Ramos (cell line): ENCODE data around the gene THSD7B.

Experiments used
- in situ Hi-C: fragments of 300-500 bp; cut with MboI; formaldehyde crosslinking; loops from one replicate; pipeline ENCODE4 v1.14.3; 2022; ENCODE audit warnings: low sequenced_read_pairs; ENCODE audit not compliant: unreplicated experiment

THSD7B gene

DNA sequence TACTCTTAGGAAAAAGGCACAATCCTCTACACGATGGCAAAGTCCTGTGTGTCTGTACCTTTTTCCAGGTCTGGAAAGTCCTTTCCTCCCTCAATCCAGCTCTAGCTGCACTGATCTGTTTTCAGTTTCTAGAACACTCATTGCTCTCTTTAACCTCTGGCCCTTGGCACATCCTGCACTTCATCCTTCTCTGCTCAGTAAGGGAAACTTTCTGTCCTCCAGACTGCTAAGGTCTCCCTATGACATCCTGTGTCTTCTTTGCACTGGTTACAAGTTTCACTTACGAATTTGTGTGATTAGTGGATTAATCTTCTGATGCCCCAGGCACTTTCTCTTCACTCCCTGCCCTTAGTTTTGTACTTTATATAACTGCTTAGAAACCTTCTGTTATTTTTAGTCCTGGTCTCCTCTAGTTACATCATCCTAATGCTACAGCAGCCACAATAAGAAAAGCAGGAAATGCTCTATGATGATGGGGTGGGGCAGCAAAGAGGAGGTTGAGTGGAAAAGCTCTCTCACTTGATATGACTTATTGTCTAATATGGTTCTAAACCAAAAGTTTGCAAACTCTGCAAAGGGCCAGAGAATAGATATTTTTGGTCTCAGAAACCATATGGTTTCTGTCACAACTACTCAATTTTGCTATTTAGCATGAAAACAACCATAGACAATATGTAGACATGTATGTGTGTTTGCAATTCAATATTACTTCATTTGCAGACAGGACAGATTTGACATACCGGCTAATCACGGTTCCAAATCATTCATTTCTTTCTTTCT lies 568.2 kb downstream of the THSD7B start:
- in situ Hi-C loops, result no loop called here

DNA sequence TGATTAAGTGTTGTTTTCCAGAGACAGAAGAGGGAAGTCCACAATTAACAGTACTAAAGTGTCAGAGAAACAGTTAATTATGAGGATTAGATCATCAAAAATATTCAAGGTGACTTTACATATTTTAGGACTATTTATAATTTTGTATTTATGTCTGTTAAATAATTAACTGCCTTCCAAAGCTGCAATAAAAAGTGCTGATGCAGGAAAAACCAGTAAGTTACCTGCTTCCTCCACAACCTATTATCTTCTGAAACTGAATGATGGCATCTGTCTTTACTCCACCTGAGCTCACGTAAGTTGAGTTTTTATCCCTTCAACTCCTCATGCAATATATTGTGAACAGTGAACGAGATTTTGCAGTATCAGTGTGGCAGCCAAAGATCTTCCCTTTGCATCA lies 570.7 kb downstream of the THSD7B start:
- in situ Hi-C loops, result no loop called here

DNA sequence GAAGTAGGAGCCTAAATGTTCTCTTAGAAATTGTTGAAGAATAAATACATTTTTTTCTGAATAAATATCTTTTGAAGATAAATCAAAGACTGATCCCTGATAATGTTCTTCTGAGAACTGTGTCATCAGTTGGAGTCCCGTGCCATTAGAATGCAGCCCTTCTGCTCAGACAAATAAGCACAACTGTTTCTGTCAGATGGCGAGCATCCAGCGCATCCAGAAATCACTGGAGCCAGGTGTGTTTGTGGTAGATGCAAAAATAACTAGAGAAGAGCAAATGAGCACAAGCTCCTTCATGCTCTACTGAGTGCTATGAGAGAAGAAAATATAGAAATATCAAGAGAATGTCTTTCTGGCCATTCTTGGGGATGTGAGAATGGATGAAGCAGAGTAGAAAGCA lies 573.7 kb downstream of the THSD7B start:
- in situ Hi-C loops, result no loop called here

DNA sequence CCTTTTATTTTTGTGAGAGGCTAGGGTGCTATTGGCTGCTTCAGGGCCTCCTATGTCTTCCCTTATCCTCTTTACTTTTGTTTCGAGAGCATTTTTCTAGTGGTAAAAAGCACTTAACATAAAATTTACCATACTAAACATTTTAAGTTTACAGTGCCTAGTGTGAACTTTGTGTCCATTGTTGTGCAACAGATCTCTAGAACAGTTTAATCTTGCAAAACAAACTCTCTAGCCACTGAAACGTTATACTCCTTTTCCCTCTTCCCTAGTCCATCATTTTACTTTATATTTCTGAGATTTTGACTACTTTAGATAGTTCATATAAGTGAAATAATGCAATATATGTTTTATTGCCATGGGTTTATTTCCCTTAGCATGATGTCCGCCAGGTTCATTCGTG lies 580.6 kb downstream of the THSD7B start:
- in situ Hi-C loops, result no loop called here

DNA sequence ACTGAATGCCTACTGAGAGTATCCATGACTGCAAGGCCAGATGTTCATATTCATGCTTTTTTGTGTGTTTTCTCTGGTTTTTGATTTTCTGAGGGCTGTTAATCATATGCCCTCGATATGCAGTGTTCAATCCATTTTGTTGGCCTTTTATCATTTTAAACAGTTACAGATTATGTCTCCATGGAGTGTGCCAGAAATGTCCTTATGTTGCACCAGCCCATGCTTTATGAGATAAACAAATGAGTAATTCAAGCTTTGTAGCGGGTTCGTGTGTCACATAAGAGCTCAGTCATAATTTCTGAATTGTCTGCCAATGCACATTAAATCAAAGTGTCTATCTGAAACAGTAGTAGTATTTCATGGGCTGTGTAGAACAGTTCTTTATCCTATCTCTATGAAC lies 583.0 kb downstream of the THSD7B start:
- in situ Hi-C loops, result no loop called here

DNA sequence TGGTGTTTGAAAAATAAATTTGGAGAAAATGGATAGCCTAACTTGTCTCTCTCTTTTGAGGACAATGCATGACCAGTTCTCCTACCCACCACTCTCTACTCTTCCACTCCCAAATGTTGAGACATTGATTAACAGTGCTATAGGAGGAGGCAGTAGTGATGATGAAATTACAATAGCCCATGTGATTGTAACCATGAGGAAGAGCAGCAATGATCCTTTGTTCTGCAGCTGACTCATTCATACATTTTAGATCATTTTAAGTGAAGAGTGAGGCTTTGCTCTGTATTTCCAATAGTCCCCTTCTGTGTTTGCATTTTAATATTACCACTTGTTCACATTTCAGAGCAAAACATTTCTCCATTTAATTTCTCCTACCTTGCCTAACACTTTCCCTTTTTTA lies 592.3 kb downstream of the THSD7B start:
- in situ Hi-C loops, result no loop called here

DNA sequence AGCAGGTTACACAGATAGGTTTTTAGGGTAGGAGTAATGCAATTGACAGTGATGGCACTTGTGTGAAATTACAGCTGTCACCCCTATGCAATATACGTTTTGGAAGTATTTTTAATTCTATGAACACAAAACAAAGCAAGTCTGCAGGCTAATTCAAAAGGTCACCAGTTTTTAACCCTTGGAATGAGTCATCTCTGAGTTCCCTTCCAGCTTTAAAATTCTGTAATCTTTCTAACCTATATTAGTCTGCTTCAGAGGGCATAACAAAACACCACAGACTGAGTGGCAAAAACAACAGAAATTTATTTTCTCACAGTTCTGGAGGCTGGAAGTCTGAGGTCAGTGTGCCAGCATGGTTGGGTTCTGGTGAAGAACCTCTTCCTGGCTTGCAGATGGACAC lies 602.0 kb downstream of the THSD7B start:
- in situ Hi-C loops, result no loop called here

DNA sequence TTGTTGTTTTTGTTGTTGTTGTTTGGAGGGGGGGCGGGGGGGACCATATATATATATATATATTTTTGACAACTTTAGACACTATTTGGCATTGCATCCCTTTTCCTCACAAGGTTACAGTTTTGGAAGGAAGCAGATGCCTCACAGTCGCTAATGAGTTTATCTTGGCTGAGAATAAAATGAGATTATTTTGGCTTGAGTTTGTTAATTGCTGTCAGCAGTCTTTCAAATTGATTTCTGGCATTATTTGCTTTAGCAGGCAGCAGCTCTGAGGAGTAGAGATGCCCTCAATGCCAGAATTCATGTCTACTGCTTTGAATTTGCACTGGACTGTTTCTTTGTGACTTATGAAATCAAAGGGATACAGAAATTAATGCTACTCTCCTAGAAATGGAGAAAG lies 603.8 kb downstream of the THSD7B start:
- in situ Hi-C loops, result no loop called here

DNA sequence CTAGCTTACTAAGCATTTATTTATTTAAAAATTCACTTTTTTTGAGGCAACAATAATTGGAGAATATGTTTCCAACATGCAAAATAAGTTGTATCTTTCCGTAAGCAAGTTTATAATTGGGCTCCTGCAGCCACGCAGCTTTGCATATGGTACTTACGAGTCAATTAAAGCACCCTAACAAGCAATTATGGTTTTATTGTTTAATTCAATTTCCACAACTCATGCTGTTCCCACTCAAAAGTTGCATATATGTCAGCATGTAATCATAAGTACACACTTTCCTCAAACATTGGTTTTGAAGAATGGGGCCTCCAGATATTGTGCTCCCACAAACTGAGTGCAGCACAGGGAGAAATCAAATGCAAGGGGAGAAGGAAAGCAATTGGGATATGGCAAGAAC lies 613.8 kb downstream of the THSD7B start:
- in situ Hi-C loops, result no loop called here

DNA sequence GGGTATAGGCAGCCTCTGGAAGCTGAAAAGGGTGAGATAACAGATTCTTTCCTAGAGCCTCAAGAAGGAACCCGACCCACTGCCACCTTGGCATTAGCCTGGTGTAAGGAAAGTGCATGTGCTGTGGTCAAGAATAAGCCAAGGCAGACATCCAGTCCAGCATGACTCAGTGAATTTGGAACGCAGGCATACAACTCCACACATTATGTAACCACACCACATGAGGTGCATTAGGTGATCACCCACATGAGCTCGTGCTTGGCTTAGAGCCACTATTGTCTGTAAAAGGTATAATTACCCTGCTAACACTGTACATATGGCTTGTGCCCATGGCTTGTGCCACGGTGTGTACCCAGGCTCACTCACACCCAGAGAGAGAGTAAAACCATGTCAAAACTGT lies 615.3 kb downstream of the THSD7B start:
- in situ Hi-C loops, result no loop called here

DNA sequence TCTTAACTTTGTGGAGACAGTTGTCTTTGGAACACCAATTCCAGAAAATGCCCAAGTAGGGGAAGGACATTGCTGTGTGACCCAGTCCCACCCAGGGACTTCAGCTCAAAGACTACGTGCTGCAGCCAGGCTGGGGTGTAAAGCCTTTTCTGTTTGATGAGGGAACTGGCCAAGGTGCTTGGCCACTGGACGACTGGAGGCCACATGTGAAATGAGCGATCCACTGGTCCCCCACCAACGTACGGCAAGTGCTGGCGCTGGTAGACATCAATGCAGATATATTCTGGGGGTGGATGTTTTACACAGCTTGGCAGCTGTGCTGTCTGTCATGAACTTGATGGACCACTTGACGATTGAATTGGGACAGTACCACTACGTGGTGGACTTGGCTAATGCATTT lies 616.4 kb downstream of the THSD7B start:
- in situ Hi-C loops, result no loop called here

DNA sequence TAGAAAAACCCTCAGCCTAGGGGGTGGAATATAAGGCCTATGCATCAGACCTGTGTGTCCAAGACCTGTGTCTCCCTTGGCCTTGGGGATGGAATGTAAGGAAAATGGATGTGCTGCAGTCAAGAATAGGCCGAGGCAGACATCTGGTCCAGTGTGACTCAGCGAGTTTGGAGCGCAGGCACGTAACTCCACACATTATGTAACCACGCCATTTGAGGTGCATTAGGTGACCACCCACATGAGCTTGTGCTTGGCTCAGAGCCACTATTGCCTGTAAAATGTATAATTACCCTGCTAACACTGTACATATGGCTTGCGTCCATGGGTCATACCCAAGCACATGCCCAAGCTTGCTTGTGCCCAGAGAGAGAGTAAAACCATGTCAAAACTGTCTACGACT lies 618.0 kb downstream of the THSD7B start:
- in situ Hi-C loops, result no loop called here

DNA sequence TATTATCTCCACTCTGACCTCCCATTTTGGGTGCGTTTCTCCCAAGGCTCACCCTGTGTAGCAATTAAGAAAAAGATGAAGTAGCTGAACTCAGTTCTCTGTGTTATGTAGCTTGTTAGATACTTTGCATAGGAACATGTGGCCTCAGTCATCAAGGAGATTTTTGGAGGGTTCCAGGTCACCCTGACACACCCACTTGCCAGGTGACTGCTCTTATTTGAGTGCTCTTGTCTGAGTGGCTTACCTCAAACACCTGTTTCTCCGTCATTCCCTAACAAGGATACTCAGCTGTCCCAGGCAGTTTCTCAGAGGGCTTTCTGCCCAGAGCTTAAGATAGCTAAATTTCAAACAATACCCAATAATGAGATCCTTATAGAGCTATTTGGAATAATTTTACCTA lies 621.7 kb downstream of the THSD7B start:
- in situ Hi-C loops, result no loop called here

DNA sequence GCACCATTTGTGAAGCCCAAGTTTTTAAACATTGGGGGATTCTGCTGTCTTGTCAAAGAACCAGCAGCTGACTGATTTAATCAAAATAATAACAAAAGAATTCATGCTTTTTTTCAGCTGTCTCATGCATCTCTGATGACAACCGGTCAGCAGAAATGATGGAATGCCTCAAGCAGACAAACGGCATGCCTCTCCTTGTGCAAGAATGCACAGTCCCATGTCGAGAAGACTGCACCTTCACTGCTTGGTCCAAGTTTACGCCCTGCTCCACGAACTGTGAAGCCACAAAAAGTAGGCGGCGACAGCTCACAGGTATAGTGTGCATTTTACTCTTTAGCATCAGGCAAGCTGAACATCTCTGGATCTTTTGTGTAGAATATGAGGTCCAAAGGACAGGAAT lies 640.2 kb downstream of the THSD7B start:
- in situ Hi-C loops, result no loop called here

DNA sequence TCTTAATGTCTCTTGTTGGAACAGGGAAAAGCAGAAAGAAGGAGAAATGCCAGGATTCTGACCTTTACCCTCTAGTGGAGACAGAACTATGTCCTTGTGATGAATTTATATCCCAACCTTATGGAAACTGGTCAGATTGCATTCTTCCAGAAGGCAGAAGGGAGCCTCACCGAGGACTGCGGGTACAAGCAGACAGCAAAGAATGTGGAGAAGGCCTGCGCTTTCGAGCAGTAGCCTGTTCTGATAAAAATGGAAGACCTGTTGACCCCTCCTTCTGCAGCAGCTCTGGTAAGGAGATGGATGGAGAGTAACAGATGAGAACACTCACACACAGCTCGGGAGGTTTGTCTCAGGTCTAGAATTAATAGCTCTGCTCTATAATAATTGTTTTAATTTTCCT lies 646.2 kb downstream of the THSD7B start:
- in situ Hi-C loops, result no loop called here

DNA sequence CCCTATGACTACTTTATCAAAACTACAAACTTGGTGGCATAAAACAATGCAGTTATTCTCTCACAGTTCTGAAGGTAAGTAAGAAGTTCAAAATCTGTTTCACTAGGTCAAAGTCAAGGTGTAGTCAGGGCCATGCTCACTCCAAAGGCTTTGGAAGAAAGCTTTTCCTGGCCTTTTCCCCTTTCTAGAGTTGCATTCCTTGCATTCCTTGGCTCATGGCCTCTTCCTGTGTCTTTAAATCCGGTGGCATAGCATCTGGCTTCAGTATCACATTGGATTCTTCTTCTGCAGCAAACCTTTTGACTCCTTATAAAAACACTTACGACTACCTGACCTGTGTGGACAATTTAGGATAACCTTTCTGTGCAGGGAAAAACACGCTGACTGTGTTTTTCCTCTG lies 655.4 kb downstream of the THSD7B start:
- in situ Hi-C loops, result no loop called here

DNA sequence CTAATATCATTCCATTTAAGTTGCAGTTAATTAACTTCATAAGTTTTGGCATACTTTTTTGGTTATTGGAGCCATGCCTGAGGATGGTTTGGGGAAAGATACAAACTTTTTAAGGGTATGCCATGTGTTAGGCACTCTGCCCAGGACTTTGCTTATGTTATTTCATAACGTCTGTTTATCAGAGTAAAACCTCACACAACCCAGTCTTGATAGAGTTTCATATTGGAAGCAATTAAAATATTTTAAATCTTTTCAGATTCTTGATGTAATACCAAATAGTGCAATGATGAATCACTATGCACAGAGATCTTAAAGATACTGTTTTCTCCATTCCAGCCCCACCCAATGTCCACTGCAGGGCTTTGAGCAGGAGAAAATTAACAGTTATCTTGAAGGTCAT lies 669.8 kb downstream of the THSD7B start:
- in situ Hi-C loops, result no loop called here

DNA sequence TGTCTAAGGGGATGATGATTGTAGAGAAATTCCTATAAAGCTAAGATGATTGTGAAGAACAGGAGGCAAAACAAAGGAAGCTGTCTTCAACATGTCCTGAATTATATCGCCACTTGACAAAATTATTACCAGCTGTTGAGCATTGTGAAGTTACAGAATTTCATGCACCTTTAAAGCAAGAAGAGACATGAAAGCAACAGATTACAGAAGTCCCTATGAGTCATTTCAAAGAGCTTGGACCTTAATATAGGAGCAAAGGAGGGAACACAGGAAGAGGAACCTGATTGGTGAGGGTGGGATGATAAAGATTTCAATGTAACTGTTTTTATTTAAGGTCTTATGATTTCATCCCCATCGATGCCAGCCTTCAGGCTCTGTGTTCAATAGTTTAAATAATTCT lies 672.0 kb downstream of the THSD7B start:
- in situ Hi-C loops, result no loop called here

DNA sequence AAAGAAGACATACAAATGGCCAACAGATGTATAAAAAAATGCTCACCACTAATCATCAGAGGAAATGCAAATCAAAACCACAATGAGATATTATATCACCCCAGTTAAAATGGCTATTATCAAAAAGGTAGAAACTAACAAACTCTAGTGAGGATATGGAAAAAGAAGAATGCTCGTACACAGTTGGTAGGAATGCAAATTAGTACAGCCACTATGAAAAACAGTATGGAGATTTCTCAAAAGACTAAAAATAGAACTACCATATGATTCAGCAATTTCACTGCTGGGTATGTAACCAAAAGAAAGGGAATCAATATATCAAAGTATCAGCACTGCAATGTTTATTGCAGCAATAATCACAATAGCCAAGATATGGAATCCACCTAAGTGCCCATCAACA lies 679.6 kb downstream of the THSD7B start:
- in situ Hi-C loops, result no loop called here

DNA sequence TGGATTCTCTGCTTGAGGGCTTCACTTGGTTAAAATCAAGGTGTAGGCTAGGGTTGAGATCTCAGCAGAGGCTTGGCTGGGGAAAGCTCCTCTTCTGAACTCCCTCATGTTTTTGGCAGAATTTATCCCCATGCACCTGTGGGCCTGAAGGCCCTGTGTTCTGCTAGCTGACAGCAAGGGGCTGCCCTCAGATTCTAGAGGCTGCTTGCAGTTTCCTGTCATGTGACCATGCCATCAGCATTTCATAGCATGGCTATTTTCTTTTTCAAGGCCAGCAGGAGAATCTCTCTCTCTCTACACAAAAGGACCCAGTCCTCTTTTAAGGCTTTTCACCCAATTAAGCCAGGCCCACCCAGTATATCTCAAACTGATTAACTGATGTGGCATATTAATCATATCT lies 684.1 kb downstream of the THSD7B start:
- in situ Hi-C loops, result no loop called here

DNA sequence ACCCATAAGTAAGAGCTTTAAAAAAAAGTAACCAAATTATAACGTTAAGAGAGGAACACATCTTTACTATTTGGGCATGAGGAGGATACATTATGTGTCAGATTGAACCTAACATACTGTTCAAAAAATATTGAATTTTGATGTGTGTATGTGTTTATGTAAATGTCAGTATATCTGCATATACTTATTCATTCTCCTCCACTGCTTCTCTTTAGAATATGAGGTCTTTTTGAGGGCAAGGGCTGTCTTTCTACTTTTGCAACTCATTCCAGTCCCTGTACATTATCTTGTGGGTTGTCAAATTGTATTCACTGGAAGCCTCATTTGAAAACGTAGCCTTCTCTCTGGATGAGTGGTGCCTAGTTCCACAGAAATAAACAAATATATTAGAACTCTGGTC lies 689.5 kb downstream of the THSD7B start:
- in situ Hi-C loops, result no loop called here

DNA sequence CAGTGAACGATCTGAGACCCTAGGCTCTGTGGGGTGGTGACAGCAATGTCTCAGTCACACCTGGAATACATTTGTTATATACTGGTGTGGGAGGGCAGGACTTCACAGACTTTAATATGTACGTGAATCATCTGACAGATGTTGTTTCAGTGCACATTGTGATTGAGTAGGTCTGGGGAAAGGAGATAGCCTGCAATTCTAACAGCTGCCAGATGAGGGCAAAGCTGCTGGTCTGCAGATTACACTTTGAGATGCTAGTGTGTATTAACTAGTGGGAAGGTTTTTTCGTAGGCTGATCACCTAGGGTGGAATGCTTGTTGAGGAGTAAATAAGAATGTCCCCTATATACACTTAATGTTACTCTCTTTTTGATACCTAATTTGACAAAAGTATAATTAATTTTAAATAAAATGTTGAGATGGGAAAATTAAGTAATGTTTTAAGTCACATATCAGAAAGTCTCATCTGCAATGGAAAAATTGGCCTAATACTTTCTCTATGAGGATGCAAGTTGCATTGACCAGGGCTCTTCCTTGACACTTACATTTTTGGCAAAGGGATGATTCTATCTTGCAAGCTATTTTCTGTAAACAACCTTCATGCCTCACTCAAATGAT lies 702.0 kb downstream of the THSD7B start:
- in situ Hi-C loops, result no loop called here
